HepG2 (cell line): ENCODE measurements around the gene CRKL. TPM values are rescaled to one million over a fixed set of nuclear protein-coding genes. Genes with fewer than 3 reads are reported as not detected.

Source experiments
- E2F2 ChIP-seq: sonication (generic); formaldehyde crosslinking; IDR thresholded peaks from 2 replicates; pipeline ENCODE4 v1.4.0; 2020; ENCODE audit warnings: missing genetic modification reagents, borderline replicate concordance
- KLF11 ChIP-seq: IDR thresholded peaks from 2 replicates; pipeline ENCODE4 v1.6.1; 2016; ENCODE audit warnings: missing compliant biosample characterization
- MAF1 ChIP-seq: sonication (generic); formaldehyde crosslinking; IDR thresholded peaks from 2 replicates; pipeline ENCODE4 v1.5.0; 2020; ENCODE audit warnings: missing genetic modification reagents, borderline replicate concordance
- MEIS2 ChIP-seq: sonication (generic); formaldehyde crosslinking; IDR thresholded peaks from 2 replicates; pipeline ENCODE4 v1.9.0; 2021; ENCODE audit warnings: mild to moderate bottlenecking, missing genetic modification reagents
- PATZ1 ChIP-seq: sonication (generic); formaldehyde crosslinking; IDR thresholded peaks from 2 replicates; pipeline ENCODE4 v1.4.0; 2020; ENCODE audit warnings: missing genetic modification reagents
- POGK ChIP-seq: sonication (generic); formaldehyde crosslinking; conservative IDR thresholded peaks from 2 replicates; pipeline ENCODE4 v1.8.0; 2022; ENCODE audit warnings: mild to moderate bottlenecking, moderate library complexity, missing genetic modification reagents
- PRPF4 ChIP-seq: fragments of 200-400 bp; formaldehyde crosslinking; IDR thresholded peaks from 2 replicates; pipeline ENCODE4 v1.6.1; 2016; ENCODE audit warnings: low read length, low read depth; ENCODE audit not compliant: poor library complexity, severe bottlenecking
- RAD51 ChIP-seq: fragments of 450-650 bp; IDR thresholded peaks from 2 replicates; pipeline ENCODE4 v1.6.1; 2016; ENCODE audit warnings: borderline replicate concordance
- SOX13 ChIP-seq, 3 experiments: fragments of 450-650 bp in 1 of 3; sonication (generic) in 1 of 3; formaldehyde crosslinking in 1 of 3; IDR thresholded peaks in 2 of 3; conservative IDR thresholded peaks in 1 of 3; 2 replicates each; pipeline versions ENCODE4 v1.5.0 to v1.6.1; 2016 to 2020; ENCODE audit warnings: antibody characterized with exemption in 1 of 3, mild to moderate bottlenecking in 1 of 3, missing compliant biosample characterization in 1 of 3, missing genetic modification reagents in 1 of 3, moderate library complexity in 1 of 3
- SRSF9 ChIP-seq: fragments of 200-400 bp; formaldehyde crosslinking; IDR thresholded peaks from 2 replicates; pipeline ENCODE4 v1.6.1; 2018; ENCODE audit warnings: borderline replicate concordance, mild to moderate bottlenecking, low read depth, low read length; ENCODE audit not compliant: insufficient read depth, poor library complexity, severe bottlenecking
- SUZ12 ChIP-seq: fragments of 150-350 bp; IDR thresholded peaks from 2 replicates; pipeline ENCODE4 v1.6.1; 2014; ENCODE audit warnings: low read depth, low read length
- XBP1 ChIP-seq: sonication (generic); formaldehyde crosslinking; IDR thresholded peaks from 2 replicates; pipeline ENCODE4 v1.5.0; 2020; ENCODE audit warnings: missing genetic modification reagents
- ZBTB2 ChIP-seq: sonication (generic); formaldehyde crosslinking; IDR thresholded peaks from 2 replicates; pipeline ENCODE4 v1.8.0; 2022; ENCODE audit warnings: low read depth, missing genetic modification reagents
- ZBTB7A ChIP-seq: sonication (generic); formaldehyde crosslinking; IDR thresholded peaks from 2 replicates; pipeline ENCODE4 v1.8.0; 2022; ENCODE audit warnings: mild to moderate bottlenecking, missing genetic modification reagents
- ZNF138 ChIP-seq: sonication (generic); formaldehyde crosslinking; IDR thresholded peaks from 2 replicates; pipeline ENCODE4 v1.5.0; 2020; ENCODE audit warnings: mild to moderate bottlenecking, low read depth, missing genetic modification reagents
- ZNF24 ChIP-seq: fragments of 450-650 bp; IDR thresholded peaks from 2 replicates; pipeline ENCODE4 v1.6.1; 2017; ENCODE audit warnings: antibody characterized with exemption, mild to moderate bottlenecking
- ZNF280B ChIP-seq: sonication (generic); formaldehyde crosslinking; IDR thresholded peaks from 2 replicates; pipeline ENCODE4 v1.5.0; 2020; ENCODE audit warnings: missing genetic modification reagents, mild to moderate bottlenecking, borderline replicate concordance
- ZNF678 ChIP-seq: sonication (generic); formaldehyde crosslinking; IDR thresholded peaks from 2 replicates; pipeline ENCODE4 v1.4.0; 2020; ENCODE audit warnings: mild to moderate bottlenecking, missing genetic modification reagents
- ZNF850 ChIP-seq: sonication (generic); formaldehyde crosslinking; conservative IDR thresholded peaks from 2 replicates; pipeline ENCODE4 v1.9.0; 2021; ENCODE audit warnings: mild to moderate bottlenecking, missing genetic modification reagents
- ZNF878 ChIP-seq: sonication (generic); formaldehyde crosslinking; IDR thresholded peaks from 2 replicates; pipeline ENCODE4 v1.8.1; 2023; ENCODE audit warnings: mild to moderate bottlenecking, missing genetic modification reagents, moderate library complexity
- polyA plus RNA-seq, 8 experiments: library from polyadenylated mRNA; depleted of rRNA in 3 of 8; stranded (reverse) in 7 of 8; unstranded in 1 of 8; fragments of >200 nt; fragmentation: Illumina TruSeq in 4 of 8; extraction: Trizol in 4 of 8; gene quantifications; 2 replicates each; pipeline versions ENCODE4 v1.2.1 to v1.2.3, GENCODE V29; 2011 to 2016; ENCODE audit warnings: low read depth in 4 of 8, missing spikeins in 1 of 8, mixed read lengths in 1 of 8; ENCODE audit not compliant: insufficient read depth in 1 of 8
- total RNA-seq, 5 experiments: library from RNA; depleted of rRNA; stranded (reverse); fragments of >200 nt; fragmentation: Illumina TruSeq; extraction: Trizol; gene quantifications; 2 replicates each; pipeline ENCODE4 v1.2.3, GENCODE V29; 2016; ENCODE audit warnings: low read depth in 1 of 5

The CRKL gene
- total and polyA plus RNA-seq, 2 of the 13 experiments (the other 11 are each of a cell fraction or from before 2014, with no cell fraction given): 37.4 to 60.6 TPM

GRCh38 chr22:20981787-20982562 is 64.8 kb downstream of the CRKL start, which contains the start of gene LZTR1 (continued):
- TF ChIP-seq ZBTB2 (CRISPR knock-in tag): peak; percentile 61
- TF ChIP-seq RAD51: no peak
- TF ChIP-seq XBP1: 0 out of 2 replicates have a peak, but pooled peaks have one; percentile 35
- TF ChIP-seq ZNF280B: peak; percentile 80; the same call in 1 of the 2 replicates
- TF ChIP-seq MEIS2 (CRISPR knock-in tag): peak; percentile 87
- no peak for TF ChIP-seq SOX13 (IDR thresholded peaks at IDR 0.05)
- peak in 1 of 2 experiments; percentile 27; a peak in 2 of 4 replicates for TF ChIP-seq SOX13 (CRISPR knock-in tag; conservative IDR thresholded peaks at IDR 0.05 in 1 of 2, IDR thresholded peaks at IDR 0.05 in 1 of 2)
- TF ChIP-seq KLF11: peak; percentile 53; the same call in 1 of the 2 replicates
- TF ChIP-seq ZNF878 (CRISPR knock-in tag): no peak
- no peak for TF ChIP-seq ZNF24
- peak; percentile 95; the same call in 1 of the 2 replicates for TF ChIP-seq E2F2 (CRISPR knock-in tag)
- TF ChIP-seq ZNF850 (CRISPR knock-in tag): peak; percentile 81; the same call in 1 of the 2 replicates
- peak; percentile 46; the same call in 1 of the 2 replicates for TF ChIP-seq PATZ1 (CRISPR knock-in tag)
- TF ChIP-seq SRSF9: no peak
- peak; percentile 55 for TF ChIP-seq SUZ12
- TF ChIP-seq ZNF138: no peak; the same call in 1 of the 2 replicates
- TF ChIP-seq ZNF678: peak; percentile 76; the same call in 1 of the 2 replicates
- peak; percentile 90 for TF ChIP-seq POGK (CRISPR knock-in tag)
- TF ChIP-seq ZBTB7A (CRISPR knock-in tag): peak; percentile 89
- no peak for TF ChIP-seq PRPF4
- peak; percentile 93 for TF ChIP-seq MAF1 (CRISPR knock-in tag)
